ENCODE measurements around the gene RBM39. TPM values are rescaled to one million over a fixed set of nuclear protein-coding genes. Genes with fewer than 3 reads are reported as not detected.

The RBM39 gene
- total RNA-seq = 229 and 246 TPM in 2 replicates

GRCh38 chr20:35741892-35742740, at the start of gene RBM39:
Gene RBM39 (minus strand): TSS chr20:35742260. CDS start chr20:35740874, 1,386 bp downstream.

GRCh38 chr20:35771689-35772562, 29.9 kb upstream of the RBM39 start, which contains the start of gene PHF20:
Gene PHF20 (plus strand): TSS chr20:35772015. CDS start chr20:35801523, 29,508 bp downstream.

GRCh38 chr20:35699127-35699956, 42.7 kb downstream of the RBM39 start, which contains the start of the genes NFS1 and ROMO1:
Gene NFS1 (minus strand): TSS chr20:35699352. CDS start chr20:35699288, 64 bp downstream.
Gene ROMO1 (plus strand): TSS chr20:35699405. CDS start chr20:35699633, 228 bp downstream.

GRCh38 chr20:35664466-35665206, 77.4 kb downstream of the RBM39 start, which contains the start of the genes CPNE1 and RBM12:
Gene CPNE1 (minus strand): TSS chr20:35664900. CDS start chr20:35632923, 31,977 bp downstream.
Gene RBM12 (minus strand): TSS chr20:35664900. CDS start chr20:35655322, 9,578 bp downstream.

Small RNA genes lying within 50 kb of the gene (small RNA-seq; reads per million reads assigned to genes)
- not detected for gene RF00026

Other genes starting within 250 kb of the RBM39 start
- gene C20orf173, start 212.6 kb downstream of the RBM39 start, total RNA-seq = not detected in 2 replicates
- gene ERGIC3, start 200.2 kb downstream of the RBM39 start, total RNA-seq = 246 and 399 TPM in 2 replicates
- gene SPAG4, start 126.4 kb downstream of the RBM39 start, total RNA-seq = 6.9 and 17.0 TPM in 2 replicates
- 162 and 173 TPM in 2 replicates for gene CPNE1, start 77.4 kb downstream of the RBM39 start, total RNA-seq
- 96.4 and 99.5 TPM in 2 replicates for gene RBM12, start 77.4 kb downstream of the RBM39 start, total RNA-seq
- 20.0 and 20.9 TPM in 2 replicates for gene NFS1, start 42.9 kb downstream of the RBM39 start, total RNA-seq
- gene ROMO1, start 42.9 kb downstream of the RBM39 start, total RNA-seq = 150 and 171 TPM in 2 replicates
- 29.4 and 34.6 TPM in 2 replicates for gene PHF20, start 29.8 kb upstream of the RBM39 start, total RNA-seq
- 83.8 and 107 TPM in 2 replicates for gene SCAND1, start 212.2 kb upstream of the RBM39 start, total RNA-seq
- gene CNBD2, start 226.3 kb upstream of the RBM39 start, total RNA-seq = 2.7 and 3.6 TPM in 2 replicates